IPS DF 6.9 (cell line): ENCODE data around the gene RASA3.

Experiments
- DNase-seq: peaks from one replicate; pipeline ENCODE4 v3.0.0-alpha.2; 2013; ENCODE audit warnings: low read depth, low spot score
- H3K27ac ChIP-seq: one replicate; pipeline ENCODE4 v1.5.1; 2013; ENCODE audit warnings: low read length, control low read depth
- H3K27me3 ChIP-seq: 2 replicates; pipeline ENCODE4 v1.6.1; 2013; ENCODE audit warnings: mild to moderate bottlenecking, low read length; ENCODE audit not compliant: control insufficient read depth, insufficient read depth
- H3K36me3 ChIP-seq: 2 replicates; pipeline ENCODE4 v1.6.1; 2013; ENCODE audit warnings: low read length; ENCODE audit not compliant: control insufficient read depth, insufficient read depth
- H3K4me1 ChIP-seq: 2 replicates; pipeline ENCODE4 v1.6.1; 2013; ENCODE audit warnings: low read length; ENCODE audit not compliant: control insufficient read depth, insufficient read depth
- H3K4me3 ChIP-seq: 2 replicates; pipeline ENCODE4 v1.5.1; 2013; ENCODE audit warnings: mild to moderate bottlenecking, low read length
- H3K9me3 ChIP-seq: 2 replicates; pipeline ENCODE4 v1.6.1; 2013; ENCODE audit warnings: low read length, inconsistent platforms; ENCODE audit not compliant: control insufficient read depth, insufficient read depth
- WGBS: extraction: QIAGEN DNeasy Blood & Tissue Kit; methylation state at CpG from one replicate; pipeline ENCODE4 v1.1.7; 2013; ENCODE audit warnings: mixed read lengths, missing lambda C conversion rate; ENCODE audit not compliant: insufficient read length, insufficient coverage; 5-methylcytosine and 5-hydroxymethylcytosine counted together

RASA3 gene

GRCh38 chr13:113976711-113977684 lies 155.4 kb downstream of the RASA3 start:
- Histone ChIP-seq H3K9me3 (no peaks in the 10 kb centered on the region), H3K4me1 (0 out of 2 replicates have a peak, but pooled peaks cover 1% of the 10 kb centered on the region), H3K27ac (no peak overlapping the region), H3K36me3 (peaks cover 22% of the 10 kb centered on the region), H3K27me3 (no peaks in the 10 kb centered on the region), H3K4me3 (no peak overlapping the region)
- DNase-seq, result no peak
- no CpG with 5 or more reads among the region's 21 CpGs for WGBS

- H3K36me3 ChIP-seq, result peaks cover 16% of the 10 kb centered on the region
- no peaks in the 10 kb centered on the region for H3K9me3 ChIP-seq
- H3K27ac ChIP-seq, result no peak overlapping the region
- H3K4me3 ChIP-seq, result no peak overlapping the region
- H3K4me1 ChIP-seq, result 0 out of 2 replicates have a peak, but pooled peaks cover 1% of the 10 kb centered on the region
- DNase-seq, result no peak
- H3K27me3 ChIP-seq, result no peaks in the 10 kb centered on the region
- WGBS, result no CpG with 5 or more reads among the region's 15 CpGs
These were observed 157.0 kb downstream of the RASA3 start for GRCh38 chr13:113975416-113975815.

GRCh38 chr13:113974304-113975281 lies 157.8 kb downstream of the RASA3 start:
- no peaks in the 10 kb centered on the region for H3K27me3 ChIP-seq
- H3K4me1 ChIP-seq, result 0 out of 2 replicates have a peak, but pooled peaks cover 1% of the 10 kb centered on the region
- H3K4me3 ChIP-seq, result no peak overlapping the region
- DNase-seq, result no peak
- peaks cover 8% of the 10 kb centered on the region for H3K36me3 ChIP-seq
- H3K9me3 ChIP-seq, result no peaks in the 10 kb centered on the region
- no peak overlapping the region for H3K27ac ChIP-seq
- WGBS, result no CpG with 5 or more reads among the region's 56 CpGs

- Histone ChIP-seq H3K4me3 (no peak within 1 kb of the TSS), H3K36me3 (peaks cover 8% of the 10 kb centered on the region), H3K4me1 (0 out of 2 replicates have a peak, but pooled peaks cover 1% of the 10 kb centered on the region), H3K9me3 (no peaks in the 10 kb centered on the region), H3K27me3 (no peaks in the 10 kb centered on the region), H3K27ac (no peak within 1 kb of the TSS)
- DNase-seq, result no peak
- no CpG with 5 or more reads among the region's 44 CpGs for WGBS
These were observed 158.9 kb downstream of the RASA3 start, which contains the start of gene C13orf46 for GRCh38 chr13:113973218-113974164. TSS of gene C13orf46 (minus strand) at chr13:113974076. CDS start at chr13:113973997, 79 bp downstream.

GRCh38 chr13:113972451-113973217 lies 159.8 kb downstream of the RASA3 start:
- H3K27ac ChIP-seq, result no peak overlapping the region
- no peak for DNase-seq
- no peak overlapping the region for H3K4me3 ChIP-seq
- no peaks in the 10 kb centered on the region for H3K27me3 ChIP-seq
- 0 out of 2 replicates have a peak, but pooled peaks cover 1% of the 10 kb centered on the region for H3K4me1 ChIP-seq
- peaks cover 8% of the 10 kb centered on the region for H3K36me3 ChIP-seq
- H3K9me3 ChIP-seq, result no peaks in the 10 kb centered on the region
- WGBS, result no CpG with 5 or more reads among the region's 36 CpGs

GRCh38 chr13:113971471-113972231 lies 160.8 kb downstream of the RASA3 start:
- WGBS, result no CpG with 5 or more reads among the region's 36 CpGs
- Histone ChIP-seq H3K9me3 (no peaks in the 10 kb centered on the region), H3K36me3 (peaks cover 4% of the 10 kb centered on the region), H3K27ac (no peak overlapping the region), H3K27me3 (no peaks in the 10 kb centered on the region), H3K4me3 (no peak overlapping the region), H3K4me1 (0 out of 2 replicates have a peak, but pooled peaks cover under 1% of the 10 kb centered on the region)
- DNase-seq, result no peak

GRCh38 chr13:113970810-113971470 lies 161.5 kb downstream of the RASA3 start:
- H3K9me3 ChIP-seq, result no peaks in the 10 kb centered on the region
- H3K4me1 ChIP-seq, result no peaks in the 10 kb centered on the region
- H3K36me3 ChIP-seq, result peaks cover 4% of the 10 kb centered on the region
- no peaks in the 10 kb centered on the region for H3K27me3 ChIP-seq
- no CpG with 5 or more reads among the region's 19 CpGs for WGBS
- no peak overlapping the region for H3K4me3 ChIP-seq
- DNase-seq, result no peak
- no peak overlapping the region for H3K27ac ChIP-seq

GRCh38 chr13:113969973-113970611 lies 162.3 kb downstream of the RASA3 start:
- WGBS, result no CpG with 5 or more reads among the region's 20 CpGs
- DNase-seq, result no peak
- no peaks in the 10 kb centered on the region for H3K4me1 ChIP-seq
- H3K4me3 ChIP-seq, result no peak overlapping the region
- no peaks in the 10 kb centered on the region for H3K27me3 ChIP-seq
- H3K36me3 ChIP-seq, result peaks cover 4% of the 10 kb centered on the region
- no peak overlapping the region for H3K27ac ChIP-seq
- H3K9me3 ChIP-seq, result no peaks in the 10 kb centered on the region
